ENCODE results near the gene F5. TPM values are rescaled to one million over a fixed set of nuclear protein-coding genes. Genes with fewer than 3 reads are reported as not detected.

F5 gene
- total RNA-seq = 0.27 and 0.36 TPM in 2 replicates

DNA sequence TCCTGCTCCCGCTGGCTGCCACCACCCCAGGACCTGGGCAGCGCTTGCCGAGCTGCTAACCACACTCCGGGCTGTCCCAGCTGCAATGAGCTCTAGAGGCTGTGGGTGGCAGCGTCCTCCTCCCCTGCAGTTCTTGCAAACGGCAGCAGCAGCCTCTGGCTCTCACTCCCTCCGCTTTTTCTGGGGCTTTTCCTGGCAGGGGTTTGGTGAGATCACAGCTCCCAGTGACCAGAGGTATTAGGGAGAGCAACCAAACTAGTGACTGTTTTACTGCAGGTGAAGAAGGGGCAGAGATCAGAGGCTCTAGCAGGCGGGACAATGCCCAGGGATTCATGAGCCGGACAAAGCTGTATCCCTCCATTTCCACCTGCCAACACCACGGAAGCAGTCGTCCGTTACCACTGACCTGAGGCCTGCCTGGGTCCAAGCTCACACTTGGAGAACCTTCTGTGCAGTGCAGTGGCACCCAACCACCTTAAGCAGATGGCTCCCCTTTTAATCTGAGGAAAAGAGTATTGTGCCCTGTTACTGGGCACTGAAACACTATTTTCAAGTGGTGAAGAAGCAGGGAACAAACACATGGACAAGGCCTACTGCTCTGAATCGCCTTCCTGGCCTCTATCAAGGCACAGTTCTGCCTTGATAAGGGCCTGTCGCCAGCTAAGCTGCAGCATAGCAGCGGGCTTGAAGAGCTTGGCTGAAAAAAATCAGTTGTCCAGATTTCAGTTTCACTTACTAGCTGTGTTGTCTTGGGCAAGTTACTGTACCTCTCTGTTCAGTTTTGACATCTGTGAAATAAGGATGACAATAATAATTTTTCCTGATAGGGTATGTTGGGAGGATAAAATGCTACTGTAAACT, at the start of gene F5:
TSS of gene F5 (minus strand) at position 87 of the 861 bp plus-strand sequence. CDS start 95 bp downstream, outside the sequence.

DNA sequence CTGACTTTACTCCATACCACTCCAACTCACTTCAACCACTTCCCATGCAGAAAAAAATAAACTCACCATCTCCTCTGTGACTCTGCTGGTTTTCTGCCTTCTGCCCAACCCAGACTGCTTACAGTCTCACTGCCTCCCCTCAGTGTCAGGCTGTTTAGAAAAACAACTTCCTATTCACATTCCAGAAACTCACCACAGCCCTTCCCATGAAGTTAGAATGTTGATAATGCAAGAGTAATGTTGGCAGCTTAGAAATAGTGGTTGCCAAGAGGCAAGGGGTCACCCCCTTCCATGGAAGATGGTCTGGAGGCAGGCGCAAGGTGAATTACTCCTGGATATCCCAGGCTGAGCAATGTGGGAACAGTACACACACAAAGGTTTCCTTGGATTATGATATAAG, 43.7 kb upstream of the F5 start, which contains the start of gene SELP:
TSS of gene SELP (minus strand) at position 119 of the 400 bp plus-strand sequence. CDS start at position 69, 50 bp downstream.

DNA sequence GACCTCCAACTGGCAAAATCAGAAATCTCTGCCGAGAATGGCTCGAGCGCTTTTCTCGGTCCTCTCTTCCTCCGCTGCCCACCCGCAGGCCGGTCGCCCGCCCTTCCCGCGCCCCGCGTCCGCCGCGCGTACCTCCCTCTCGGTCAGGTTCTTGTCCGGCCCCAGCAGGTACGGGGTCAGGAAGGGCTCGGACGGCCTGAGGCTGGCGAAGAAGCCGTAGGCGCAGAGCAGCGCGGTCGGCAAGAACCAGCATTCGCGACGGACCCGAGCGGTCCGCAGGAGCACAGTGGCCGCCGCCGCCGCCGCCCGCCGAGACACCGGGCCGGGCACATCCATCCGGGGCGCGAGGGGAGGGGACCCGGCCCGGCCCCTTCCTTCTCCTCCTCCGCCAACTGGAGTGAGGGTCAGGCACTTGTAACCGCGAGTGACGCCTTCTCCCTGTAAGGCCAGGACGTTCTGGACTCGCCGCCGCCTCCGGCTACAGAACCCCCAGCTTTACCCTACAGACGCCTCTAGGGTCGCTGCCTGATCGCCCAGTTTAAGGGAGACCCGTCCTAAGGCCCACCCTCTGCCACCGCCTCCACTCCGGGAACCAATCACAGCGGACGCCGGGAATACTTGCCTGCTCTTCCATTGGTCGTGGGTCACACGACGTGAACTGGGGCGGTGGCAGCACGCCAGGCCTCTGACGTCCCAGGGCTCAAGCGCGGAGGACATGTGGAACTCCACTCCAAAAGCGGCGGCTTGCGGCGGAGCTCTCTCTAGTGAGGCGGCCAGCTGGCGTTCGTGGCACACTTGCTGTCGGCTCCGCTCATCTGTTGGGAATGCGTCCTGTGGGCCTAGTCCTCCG, 100.6 kb downstream of the F5 start, which contains the start of gene SLC19A2:
TSS of gene SLC19A2 (minus strand) at position 514 of the 850 bp plus-strand sequence. CDS start at position 336, 178 bp downstream.

Small RNAs within 50 kb of the gene (small RNA-seq; reads per million reads assigned to genes)
- gene AL021068.2 = not detected

Other genes starting within 250 kb of the F5 start
- 34.7 and 35.9 TPM in 2 replicates for gene NME7, start 218.7 kb downstream of the F5 start, total RNA-seq
- gene BLZF1, start 218.3 kb downstream of the F5 start, total RNA-seq = 37.3 and 38.7 TPM in 2 replicates
- gene CCDC181, start 159.0 kb downstream of the F5 start, total RNA-seq = 1.1 and 2.1 TPM in 2 replicates
- gene SLC19A2, start 100.5 kb downstream of the F5 start, total RNA-seq = 13.7 and 16.2 TPM in 2 replicates
- 2.8 and 4.8 TPM in 2 replicates for gene SELP, start 43.6 kb upstream of the F5 start, total RNA-seq
- gene SELL, start 125.1 kb upstream of the F5 start, total RNA-seq = 1.9 and 3.6 TPM in 2 replicates
- 0.57 and 2.7 TPM in 2 replicates for gene SELE, start 147.6 kb upstream of the F5 start, total RNA-seq
- 9.0 and 9.8 TPM in 2 replicates for gene METTL18, start 208.4 kb upstream of the F5 start, total RNA-seq